ENCODE results near the gene COG2.
A peak's percentile ranks its signal among the peaks of the same experiment; 100 is the strongest.
"Not testable (repeated sequence)": the region's sequence is repeated elsewhere in the genome, so short reads cannot be mapped to it uniquely, and the experiment has no call there.

COG2 gene

GRCh38 chr1:230679192-230679591, 36.9 kb downstream of the COG2 start:
- no peak for DNase-seq

DNA sequence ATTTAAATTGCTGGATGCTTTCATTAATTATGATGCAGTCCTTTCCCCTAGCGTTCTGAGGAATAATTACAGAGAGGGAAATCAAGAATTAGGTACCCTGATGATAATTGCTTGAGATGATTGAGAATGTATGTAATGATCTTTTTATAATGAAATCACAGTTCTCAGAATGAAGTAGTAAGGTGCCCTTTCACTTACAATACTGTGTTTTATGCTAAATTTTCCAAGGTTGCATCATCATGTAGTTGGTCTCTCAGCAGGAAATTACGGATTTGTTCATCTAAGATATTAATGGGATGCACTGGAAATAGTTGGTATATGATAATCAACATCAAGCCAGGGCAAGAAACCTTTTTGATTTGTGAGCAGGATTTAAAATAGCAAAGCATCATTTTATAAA, 37.5 kb downstream of the COG2 start:
- DNase-seq: no peak

- DNase-seq: no peak
Measured at GRCh38 chr1:230680300-230681025, 38.2 kb downstream of the COG2 start.

GRCh38 chr1:230681599-230681998, 39.3 kb downstream of the COG2 start:
- DNase-seq: peak; percentile 66

- DNase-seq: no peak
Measured at GRCh38 chr1:230682274-230682673, 40.0 kb downstream of the COG2 start.

- DNase-seq: peak; percentile 36
Measured at GRCh38 chr1:230682882-230683610, 40.8 kb downstream of the COG2 start.

DNA sequence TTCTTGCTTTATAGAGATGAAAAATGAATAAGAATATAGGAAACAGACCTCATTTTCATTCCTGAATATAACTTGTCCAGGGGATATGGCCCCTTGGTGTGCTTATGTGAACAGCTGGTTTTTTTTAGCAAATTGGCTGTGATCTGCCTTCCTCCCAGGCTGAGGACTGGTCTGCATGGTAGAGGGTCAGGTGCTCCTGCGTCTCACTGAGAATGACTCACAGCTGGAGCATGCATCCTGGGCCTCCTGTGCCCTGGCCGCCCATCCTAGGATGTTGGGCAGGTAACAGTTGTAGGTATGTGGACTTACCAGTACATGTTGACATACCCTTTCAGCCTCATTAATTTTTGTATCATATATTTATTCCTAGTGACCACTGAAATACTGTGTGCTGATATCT, 41.9 kb downstream of the COG2 start:
- DNase-seq: no peak

- no peak for DNase-seq
Measured at GRCh38 chr1:230684998-230685397, 42.7 kb downstream of the COG2 start.

GRCh38 chr1:230686747-230687146, 44.5 kb downstream of the COG2 start:
- DNase-seq: no peak

DNA sequence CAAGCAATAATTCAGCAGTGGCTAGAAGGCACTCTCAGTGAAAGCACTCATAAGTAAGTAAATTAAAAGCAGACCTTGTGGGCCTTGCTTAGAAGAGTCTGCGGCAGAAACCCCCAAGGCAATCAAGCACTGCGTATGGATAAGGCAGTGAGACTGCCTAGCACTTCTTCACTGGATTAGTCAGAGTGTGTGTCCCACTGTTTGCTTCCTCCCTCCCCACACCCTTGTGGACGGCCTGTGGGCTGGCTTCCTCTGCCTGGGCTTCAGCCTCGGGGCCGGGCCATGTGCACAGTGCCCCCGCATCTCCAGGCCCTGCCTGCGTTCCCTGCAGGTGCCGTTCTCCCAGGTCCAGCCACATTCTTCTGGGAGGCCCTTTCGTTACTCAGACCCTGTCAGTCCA, 47.8 kb downstream of the COG2 start:
- no peak for DNase-seq

DNA sequence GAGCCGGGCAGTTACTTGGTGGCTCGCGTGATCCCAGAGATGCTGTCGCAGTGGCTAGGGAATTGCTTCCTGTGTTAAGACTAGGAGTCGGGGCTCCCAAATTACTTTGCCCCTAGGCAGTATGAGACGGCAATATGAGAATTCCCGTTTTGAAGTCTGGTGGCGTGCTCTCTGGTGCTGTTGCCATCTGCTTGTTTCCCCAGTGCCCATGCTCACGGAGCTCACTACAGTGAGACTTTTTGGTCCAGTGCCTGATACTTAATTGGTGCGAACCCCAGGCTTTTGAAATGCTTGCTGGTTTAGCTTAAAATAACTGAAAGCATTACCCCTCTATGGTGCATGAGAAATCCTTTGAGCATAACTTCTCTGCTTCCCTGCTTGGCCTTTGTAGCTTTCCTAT, 49.3 kb downstream of the COG2 start:
- no peak for DNase-seq

DNA sequence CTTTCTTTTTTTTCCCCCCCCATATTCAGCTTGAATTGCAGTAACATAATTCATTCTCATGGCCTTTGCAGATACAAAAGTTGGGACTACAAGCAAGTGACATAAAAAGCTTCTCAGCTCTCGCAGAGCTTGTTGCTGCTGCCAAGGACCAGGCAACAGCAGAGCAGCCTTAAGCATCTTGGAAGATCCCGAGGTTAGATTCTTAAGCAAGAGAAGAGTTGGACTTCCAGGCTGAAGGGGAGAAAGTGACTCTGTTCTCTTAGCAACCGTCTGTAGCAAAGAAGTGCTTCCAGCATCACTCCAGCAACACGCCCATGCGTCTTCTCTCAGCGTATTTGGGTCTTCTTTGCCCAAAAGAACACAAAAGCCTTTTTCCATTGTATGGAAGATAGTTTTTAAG, 50.9 kb downstream of the COG2 start:
- no peak for DNase-seq

- no peak for DNase-seq
Measured at GRCh38 chr1:230693777-230694176, 51.5 kb downstream of the COG2 start.

GRCh38 chr1:230694464-230694863, 52.2 kb downstream of the COG2 start:
- no peak for DNase-seq

DNA sequence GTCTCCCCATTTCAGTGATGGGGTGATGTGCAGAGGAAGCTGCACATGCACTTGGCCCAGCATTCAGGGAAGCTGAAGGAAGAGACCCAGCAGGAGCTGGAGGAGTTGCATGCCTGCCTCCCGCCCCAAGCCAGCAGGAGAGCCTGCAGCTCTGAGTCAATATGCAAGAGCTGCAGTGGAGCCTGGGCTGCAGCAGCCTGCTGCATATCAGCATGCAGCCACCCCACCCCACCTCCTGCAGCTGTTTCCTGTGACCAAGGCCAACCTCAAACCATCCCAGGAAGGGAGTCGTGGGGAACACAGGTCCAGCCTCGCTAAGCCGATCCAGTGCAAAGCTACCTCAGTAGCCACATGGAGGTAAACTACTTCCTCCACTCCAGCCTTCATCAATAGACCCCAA, 52.7 kb downstream of the COG2 start:
- no peak for DNase-seq

DNA sequence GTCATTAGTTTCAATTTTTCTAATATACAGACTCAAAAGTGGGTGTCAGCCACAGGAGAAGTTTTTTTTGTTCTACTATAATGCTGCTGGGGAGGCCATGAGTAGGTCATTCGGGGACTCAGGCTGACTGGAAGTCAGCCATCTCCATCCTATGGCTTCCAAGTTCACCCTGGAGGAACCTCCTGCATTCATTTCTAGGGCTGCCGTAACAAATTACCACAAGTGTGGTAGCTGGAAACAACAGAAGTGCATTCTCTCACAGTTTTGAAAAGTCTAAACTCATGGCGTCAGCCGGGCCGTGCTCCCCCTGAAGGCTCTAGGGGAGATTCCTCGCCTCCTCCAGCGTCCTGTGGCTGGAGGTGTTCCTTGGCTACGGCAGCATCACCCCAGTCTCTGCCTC, 53.9 kb downstream of the COG2 start:
- DNase-seq: no peak

DNA sequence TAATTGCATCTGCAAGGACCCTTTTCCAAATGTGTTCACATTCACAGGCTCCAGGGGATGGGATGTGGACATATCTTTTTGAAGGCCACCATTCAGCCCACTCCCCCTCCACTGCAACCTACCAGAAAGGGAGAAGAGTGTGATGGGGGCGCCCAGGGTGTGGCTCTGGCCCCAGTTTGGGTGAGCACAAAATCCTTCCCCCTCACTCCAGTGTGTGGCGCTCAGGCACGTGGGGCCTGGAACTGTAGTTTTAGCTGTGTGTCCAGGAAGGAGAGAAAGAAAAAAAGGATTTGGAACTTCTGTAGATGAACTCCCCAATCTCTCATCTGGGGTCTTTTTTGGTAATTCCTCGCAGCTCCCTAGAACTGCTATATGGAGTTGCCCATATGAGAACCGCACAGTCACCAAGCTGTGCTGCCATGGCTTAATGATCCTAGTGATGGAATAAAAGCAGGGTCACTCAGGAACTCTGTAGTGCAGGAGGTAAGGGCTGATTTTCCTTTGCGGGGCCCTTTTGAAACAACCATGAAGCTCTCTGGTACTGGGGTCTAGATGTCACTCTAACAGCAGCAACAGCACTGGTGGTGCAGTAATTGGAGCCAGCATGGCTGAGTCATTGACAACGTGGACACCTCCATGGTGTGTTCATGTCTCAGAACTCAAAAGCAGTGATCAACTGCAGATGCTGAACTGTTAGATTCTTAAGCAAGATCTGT, 54.6 kb downstream of the COG2 start:
- DNase-seq: peak; percentile 12

- no peak for DNase-seq
Measured at GRCh38 chr1:230698130-230698529, 55.8 kb downstream of the COG2 start.

- DNase-seq: not testable (repeated sequence)
Measured at GRCh38 chr1:230698964-230699363, 56.7 kb downstream of the COG2 start.

DNA sequence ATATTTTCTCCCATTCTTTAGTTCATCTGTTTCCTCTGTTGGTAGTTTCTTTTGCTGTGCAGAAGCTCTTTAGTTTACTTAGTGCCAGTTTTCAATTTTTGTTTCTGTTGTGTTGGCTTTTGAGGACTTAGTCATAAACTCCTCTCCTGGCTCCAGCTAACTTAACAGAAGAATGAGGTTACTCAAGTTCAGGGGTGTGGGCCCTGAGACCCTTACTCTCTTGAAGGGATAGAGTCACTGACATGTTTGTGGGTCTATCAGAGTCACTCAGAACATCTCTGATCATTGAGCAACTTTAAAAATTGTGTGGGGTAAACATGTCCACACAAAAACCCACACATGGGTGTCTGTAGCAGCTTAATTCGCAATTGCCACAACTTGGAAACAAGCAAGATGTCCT, 57.4 kb downstream of the COG2 start:
- no peak for DNase-seq

- no peak for DNase-seq
Measured at GRCh38 chr1:230700132-230700531, 57.9 kb downstream of the COG2 start.

- no peak for DNase-seq
Measured at GRCh38 chr1:230701434-230701833, 59.2 kb downstream of the COG2 start.

DNA sequence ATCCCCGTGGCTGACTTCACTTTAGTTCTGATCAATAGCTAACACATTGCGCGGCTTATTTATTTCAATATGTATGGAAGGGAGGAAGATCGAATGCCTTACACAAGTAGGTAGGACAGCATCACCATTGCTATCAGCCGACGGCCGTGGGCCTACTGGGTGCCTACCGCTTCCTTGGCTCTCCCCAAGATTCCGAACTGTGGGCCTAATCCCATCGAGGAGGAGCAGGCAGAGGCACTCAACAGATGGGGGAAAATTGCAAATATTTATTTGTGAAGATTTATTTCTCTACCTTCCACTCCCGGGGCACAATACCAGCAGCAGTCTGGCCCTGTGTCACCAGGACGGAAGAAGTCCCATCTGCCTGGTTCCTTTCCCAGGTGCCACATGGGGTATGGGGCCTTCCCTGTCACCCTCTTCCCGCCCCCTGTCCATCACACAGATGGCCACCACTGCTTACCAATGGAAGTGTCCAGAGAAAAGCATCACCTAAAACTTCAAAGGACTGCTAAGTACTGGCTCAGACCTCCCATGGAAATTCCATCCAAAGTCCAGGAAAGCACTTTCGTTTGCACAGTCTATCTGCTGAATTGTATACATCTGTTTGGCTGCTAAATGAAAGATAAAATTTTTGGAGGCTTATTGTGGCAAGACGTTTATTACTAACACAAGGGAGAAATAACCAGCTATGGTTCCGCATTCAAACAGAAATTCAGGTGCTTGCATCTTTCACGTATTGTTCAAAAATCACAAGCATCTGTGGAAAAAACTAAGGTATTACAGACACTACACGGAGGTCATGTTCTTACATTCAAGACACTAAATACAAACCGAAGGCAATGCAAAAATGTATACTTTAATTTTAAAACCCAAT, 59.9 kb downstream of the COG2 start:
- DNase-seq: no peak

Data from EL (cell line).